Effector memory CD4-positive, alpha-beta T cell (primary cell): ENCODE data around the gene TADA3.

Experiments
- DNase-seq, 3 donors: peaks; one replicate each; pipeline ENCODE4 v3.0.0-alpha.2; 2020
- H3K27ac ChIP-seq: 2 replicates; pipeline ENCODE4 v1.7.0; 2013; ENCODE audit warnings: mild to moderate bottlenecking, low read length, moderate library complexity; ENCODE audit not compliant: insufficient read depth, poor library complexity, severe bottlenecking
- H3K27me3 ChIP-seq: replicated peaks from 2 replicates; pipeline ENCODE4 v1.7.0; 2013; ENCODE audit warnings: mild to moderate bottlenecking, low read length; ENCODE audit not compliant: insufficient read depth, control insufficient read depth, poor library complexity, severe bottlenecking
- H3K36me3 ChIP-seq: 2 replicates; pipeline ENCODE4 v1.7.0; 2013; ENCODE audit warnings: mild to moderate bottlenecking, low read length, moderate library complexity; ENCODE audit not compliant: control insufficient read depth, insufficient read depth
- H3K4me1 ChIP-seq: 2 replicates; pipeline ENCODE4 v1.7.0; 2013; ENCODE audit warnings: low read length, mild to moderate bottlenecking; ENCODE audit not compliant: control insufficient read depth, insufficient read depth, poor library complexity, severe bottlenecking
- H3K4me3 ChIP-seq: 2 replicates; pipeline ENCODE4 v1.7.0; 2013; ENCODE audit warnings: low read length, low read depth, mild to moderate bottlenecking; ENCODE audit not compliant: insufficient read depth, poor library complexity, severe bottlenecking
- H3K9me3 ChIP-seq: 2 replicates; pipeline ENCODE4 v1.7.0; 2013; ENCODE audit warnings: mild to moderate bottlenecking, low read length, moderate library complexity; ENCODE audit not compliant: control insufficient read depth

TADA3 gene

GRCh38 chr3:9785602-9786001 lies 6.7 kb downstream of the TADA3 start:
- Histone ChIP-seq H3K27me3 (no peaks in the 10 kb centered on the region), H3K27ac (no peak overlapping the region), H3K4me1 (peaks cover 7% of the 10 kb centered on the region), H3K4me3 (no peak overlapping the region), H3K9me3 (no peaks in the 10 kb centered on the region), H3K36me3 (peaks cover 45% of the 10 kb centered on the region)
- no peak for DNase-seq

- peaks cover 45% of the 10 kb centered on the region for H3K36me3 ChIP-seq
- H3K27me3 ChIP-seq = no peaks in the 10 kb centered on the region
- H3K9me3 ChIP-seq = no peaks in the 10 kb centered on the region
- H3K27ac ChIP-seq = no peak overlapping the region
- H3K4me3 ChIP-seq = no peak overlapping the region
- H3K4me1 ChIP-seq = peaks cover 14% of the 10 kb centered on the region
- DNase-seq = no peak
Observed at GRCh38 chr3:9784965-9785364, 7.3 kb downstream of the TADA3 start.

- Histone ChIP-seq H3K36me3 (peaks cover 36% of the 10 kb centered on the region), H3K27ac (no peak overlapping the region), H3K9me3 (no peaks in the 10 kb centered on the region), H3K27me3 (no peaks in the 10 kb centered on the region), H3K4me3 (no peak overlapping the region), H3K4me1 (peaks cover 24% of the 10 kb centered on the region)
- no peak for DNase-seq
Observed at GRCh38 chr3:9783954-9784353, 8.3 kb downstream of the TADA3 start.

GRCh38 chr3:9782770-9783169 lies 9.5 kb downstream of the TADA3 start:
- H3K36me3 ChIP-seq = peaks cover 35% of the 10 kb centered on the region
- H3K27me3 ChIP-seq = no peaks in the 10 kb centered on the region
- no peaks in the 10 kb centered on the region for H3K9me3 ChIP-seq
- no peak overlapping the region for H3K4me3 ChIP-seq
- DNase-seq = no peak
- H3K4me1 ChIP-seq = peaks cover 25% of the 10 kb centered on the region
- H3K27ac ChIP-seq = no peak overlapping the region

GRCh38 chr3:9781978-9782603 lies 10.2 kb downstream of the TADA3 start:
- DNase-seq = no peak
- H3K4me1 ChIP-seq = peaks cover 25% of the 10 kb centered on the region
- no peaks in the 10 kb centered on the region for H3K27me3 ChIP-seq
- no peak overlapping the region for H3K4me3 ChIP-seq
- no peaks in the 10 kb centered on the region for H3K9me3 ChIP-seq
- H3K36me3 ChIP-seq = peaks cover 35% of the 10 kb centered on the region
- no peak overlapping the region for H3K27ac ChIP-seq

- H3K9me3 ChIP-seq = no peaks in the 10 kb centered on the region
- H3K27me3 ChIP-seq = no peaks in the 10 kb centered on the region
- H3K4me3 ChIP-seq = no peak overlapping the region
- H3K27ac ChIP-seq = no peak overlapping the region
- peaks cover 25% of the 10 kb centered on the region for H3K4me1 ChIP-seq
- peaks cover 31% of the 10 kb centered on the region for H3K36me3 ChIP-seq
- no peak for DNase-seq
Observed at GRCh38 chr3:9781551-9781950, 10.7 kb downstream of the TADA3 start.

- Histone ChIP-seq H3K27ac (no peak overlapping the region), H3K4me3 (no peak overlapping the region), H3K36me3 (peaks cover 25% of the 10 kb centered on the region)
Observed at GRCh38 chr3:9780910-9781309, 11.4 kb downstream of the TADA3 start.

GRCh38 chr3:9780458-9780812 lies 11.8 kb downstream of the TADA3 start:
- Histone ChIP-seq H3K27me3 (no peaks in the 10 kb centered on the region), H3K9me3 (no peaks in the 10 kb centered on the region), H3K27ac (peak overlapping the region; percentile 51), H3K36me3 (peaks cover 21% of the 10 kb centered on the region), H3K4me3 (peak overlapping the region; percentile 23), H3K4me1 (peaks cover 25% of the 10 kb centered on the region)
- DNase-seq = no peak

More at GRCh38 chr3:9780910-9781309, 11.4 kb downstream of the TADA3 start:
- Histone ChIP-seq H3K4me1 (peaks cover 25% of the 10 kb centered on the region), H3K27me3 (no peaks in the 10 kb centered on the region), H3K9me3 (no peaks in the 10 kb centered on the region)
- no peak for DNase-seq

- Histone ChIP-seq H3K9me3 (no peaks in the 10 kb centered on the region), H3K36me3 (peaks cover 16% of the 10 kb centered on the region), H3K27me3 (no peaks in the 10 kb centered on the region), H3K27ac (peak overlapping the region; percentile 51), H3K4me3 (peak overlapping the region; percentile 23), H3K4me1 (peaks cover 25% of the 10 kb centered on the region)
- no peak for DNase-seq
Observed at GRCh38 chr3:9779721-9780457, 12.4 kb downstream of the TADA3 start.

- H3K27me3 ChIP-seq = no peaks in the 10 kb centered on the region
- H3K4me1 ChIP-seq = peaks cover 25% of the 10 kb centered on the region
- DNase-seq = no peak
- no peak overlapping the region for H3K27ac ChIP-seq
- H3K4me3 ChIP-seq = no peak overlapping the region
- H3K9me3 ChIP-seq = no peaks in the 10 kb centered on the region
- H3K36me3 ChIP-seq = peaks cover 15% of the 10 kb centered on the region
Observed at GRCh38 chr3:9779075-9779593, 13.1 kb downstream of the TADA3 start.
